Motor neuron (in vitro differentiated cells): Measurements from ENCODE around the gene HMGB1. TPM values are rescaled to one million over a fixed set of nuclear protein-coding genes. Genes with fewer than 3 reads are reported as not detected.
A peak's percentile ranks its signal among the peaks of the same experiment; 100 is the strongest.
"Not testable (repeated sequence)": the region's sequence is repeated elsewhere in the genome, so short reads cannot be mapped to it uniquely, and the experiment has no call there.

Experiments used
- ATAC-seq, 8 experiments: fragments of 200-7000 bp; cut with Tn5 transposase; replicated peaks in 6 of 8; 2 replicates each; pipeline ENCODE4 v1.8.0; 2021; ENCODE audit warnings: mild to moderate bottlenecking in 8 of 8, moderate library complexity in 8 of 8
- H3K27ac ChIP-seq, 2 donors: fragments of 250-450 bp; sonication (Bioruptor Pico); 2 replicates each; pipeline ENCODE4 v1.9.0; 2021; ENCODE audit warnings: antibody characterized with exemption in 2 of 2, mild to moderate bottlenecking in 2 of 2, moderate library complexity in 1 of 2
- H3K4me1 ChIP-seq, 2 donors: fragments of 250-450 bp; sonication (Bioruptor Pico); replicated peaks in 1 of 2; 2 replicates each; pipeline ENCODE4 v1.6.1; 2021; ENCODE audit warnings: antibody characterized with exemption in 2 of 2, mild to moderate bottlenecking in 2 of 2, moderate library complexity in 1 of 2
- H3K4me3 ChIP-seq, 5 donors: fragments of 250-450 bp; sonication (Bioruptor Pico); 2 replicates each; pipeline ENCODE4 v1.9.0; 2021; ENCODE audit warnings: antibody characterized with exemption in 5 of 5, mild to moderate bottlenecking in 5 of 5, moderate library complexity in 4 of 5
- WGBS, 10 experiments: fragments of 450-650 bp; shearing (Covaris generic); methylation state at CpG; one replicate each; pipeline ENCODE4 v1.0.0; 2022; 5-methylcytosine and 5-hydroxymethylcytosine counted together
- in situ Hi-C, 9 experiments: fragments of 400-800 bp; cut with MboI; loops; one replicate each; pipeline ENCODE4 v1.15.0; 2021; ENCODE audit warnings: low sequenced_read_pairs in 9 of 9, low pct_unique_long_range_greater_than_20kb in 2 of 9; ENCODE audit not compliant: unreplicated experiment in 9 of 9
- total RNA-seq, 8 experiments: library from RNA; unstranded; fragments of 300-600 nt; gene quantifications; 2 replicates each; pipeline versions ENCODE4 v1.2.3 to v1.2.4, GENCODE V29; 2022

HMGB1 gene
- total RNA-seq, 8 experiments from 2014 or later = 258 to 721 (median 367) TPM

DNA sequence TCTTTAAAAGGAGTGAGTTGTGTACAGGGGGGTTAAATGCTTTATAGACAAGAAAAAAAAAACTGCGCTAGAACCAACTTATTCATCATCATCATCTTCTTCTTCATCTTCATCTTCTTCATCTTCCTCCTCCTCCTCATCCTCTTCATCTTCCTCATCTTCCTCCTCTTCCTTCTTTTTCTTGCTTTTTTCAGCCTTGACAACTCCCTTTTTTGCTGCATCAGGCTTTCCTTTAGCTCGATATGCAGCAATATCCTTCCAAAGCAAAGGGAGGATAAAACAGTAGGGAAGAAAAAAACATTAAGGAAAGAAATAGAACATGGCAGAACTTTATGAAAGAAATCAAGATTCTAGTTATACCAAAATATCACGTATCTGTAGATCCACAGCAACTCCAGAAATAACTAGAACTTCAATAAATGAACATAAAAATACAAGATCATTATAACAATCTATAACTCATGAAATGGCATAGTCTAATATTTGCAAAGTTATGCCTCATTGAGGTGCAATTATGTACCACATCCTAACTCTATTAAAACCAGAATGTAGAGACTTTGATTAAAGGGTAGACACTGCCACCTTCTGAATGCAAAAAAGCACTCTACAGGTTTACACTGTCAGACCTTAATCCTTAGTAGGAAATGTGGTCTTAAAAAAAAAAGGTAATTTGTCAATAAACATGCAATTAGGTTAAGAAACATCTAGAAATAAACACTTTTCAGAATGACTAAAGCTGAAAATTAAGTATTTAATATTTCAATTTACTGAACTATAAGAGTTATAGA is 4.3 kb downstream of the HMGB1 start:
- in situ Hi-C loops = loop anchor here in 3 of 9 experiments (25.0 kb wide), 1 partner anchor 324 kb away; no protein-coding TSS in a partner anchor
- 40 to 100% (median 96%) methylated on average over 1 to 2 of the region's 3 CpGs; no CpG with 5 or more reads in 4 of the 10 experiments for WGBS, 10 experiments
- peaks cover 8 to 21% of the 10 kb centered on the region in 2 donors for H3K4me1 ChIP-seq
- not testable (repeated sequence) for ATAC-seq, H3K27ac ChIP-seq, H3K4me3 ChIP-seq

DNA sequence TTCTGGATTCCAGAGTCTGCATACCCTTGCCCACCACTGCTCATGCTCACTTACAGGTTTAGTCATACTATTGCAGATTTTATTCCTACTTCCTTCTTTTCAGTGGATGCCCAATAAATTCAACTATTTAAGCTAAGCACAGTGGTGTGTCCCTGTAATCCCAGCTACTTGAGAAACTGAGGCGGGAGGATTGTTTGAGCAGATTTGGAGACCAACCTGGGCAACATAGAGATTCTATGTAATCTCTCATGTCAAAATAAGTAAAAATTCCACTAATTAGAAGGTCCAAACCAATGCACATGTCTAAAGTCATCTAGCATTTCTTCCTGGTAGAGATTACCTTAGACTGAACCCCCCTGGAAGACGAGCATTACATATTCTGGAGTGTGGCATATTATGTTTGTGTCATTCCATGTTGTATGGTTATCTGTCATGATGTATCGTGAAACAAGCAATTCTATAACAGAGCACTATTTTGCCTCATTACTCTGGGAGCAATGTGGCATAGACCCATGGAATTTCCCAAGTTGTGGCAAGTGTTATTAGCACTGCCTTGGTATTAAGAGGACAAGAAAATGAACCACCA is 8.3 kb downstream of the HMGB1 start:
- Histone ChIP-seq H3K4me3 (no peak overlapping the region), H3K27ac (no peak overlapping the region), H3K4me1 (peaks cover 2 to 11% of the 10 kb centered on the region in 2 donors)
- WGBS, 10 experiments = 0 to 100% (median 94%) methylated on average over 1 to 3 of the region's 3 CpGs; no CpG with 5 or more reads in 1 of the 10 experiments
- in situ Hi-C loops = loop anchor here in 3 of 9 experiments (25.0 kb wide), 1 partner anchor 320 kb away; no protein-coding TSS in a partner anchor
- no peak for ATAC-seq

DNA sequence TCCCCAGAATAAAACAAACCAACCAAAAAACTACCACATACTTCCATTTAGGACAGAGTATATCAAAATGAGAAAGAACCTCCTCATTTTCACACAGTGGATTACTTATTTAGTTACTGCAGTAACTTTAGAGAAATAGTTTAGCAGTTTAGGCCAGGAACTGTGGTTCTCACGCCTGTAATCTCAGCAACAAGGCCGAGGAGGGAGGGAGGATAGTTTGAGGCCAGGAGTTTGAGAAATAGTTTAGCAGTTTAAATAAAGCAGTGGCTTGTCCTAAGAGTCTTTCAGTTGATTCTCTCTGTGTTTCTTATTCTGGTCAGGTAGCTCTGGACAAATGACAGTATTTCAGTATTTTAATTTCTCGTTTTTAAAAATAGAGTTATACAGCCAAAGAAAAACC is 9.4 kb downstream of the HMGB1 start:
- no peaks in the 10 kb centered on the region for H3K4me1 ChIP-seq
- WGBS, 10 experiments = 23 to 100% (median 80%) methylated on average over 1 to 3 of the region's 3 CpGs; no CpG with 5 or more reads in 3 of the 10 experiments
- no peak for ATAC-seq
- H3K27ac ChIP-seq = no peak overlapping the region
- no peak overlapping the region for H3K4me3 ChIP-seq
- in situ Hi-C loops = loop anchor here in 3 of 9 experiments (25.0 kb wide), 1 partner anchor 319 kb away; no protein-coding TSS in a partner anchor

DNA sequence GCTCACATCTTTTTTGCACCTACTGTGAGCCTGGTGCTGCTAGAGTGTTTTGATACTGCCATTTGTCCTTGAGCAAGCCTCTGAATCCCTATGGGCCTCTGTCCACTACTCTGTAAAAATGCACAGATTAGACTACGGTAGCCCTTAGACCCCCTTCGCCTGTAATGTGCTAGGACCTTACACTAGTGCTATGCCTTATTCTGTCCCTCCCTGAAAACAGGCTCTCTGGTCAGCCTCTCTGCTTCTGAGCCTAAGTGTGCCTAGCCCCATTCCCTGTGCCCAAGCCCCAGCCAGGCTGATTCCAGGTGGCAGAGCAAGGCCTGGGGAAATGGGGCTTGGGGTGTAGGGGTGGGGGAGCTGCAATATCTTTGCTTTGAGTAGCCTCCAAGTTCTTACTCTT is 10.7 kb downstream of the HMGB1 start:
- in situ Hi-C loops = loop anchor here in 3 of 9 experiments (25.0 kb wide), 1 partner anchor 318 kb away; no protein-coding TSS in a partner anchor
- Histone ChIP-seq H3K4me1 (no peaks in the 10 kb centered on the region), H3K4me3 (no peak overlapping the region), H3K27ac (no peak overlapping the region)
- 79 to 92% (median 80%) methylated on average over 1 to 2 of the region's 2 CpGs; no CpG with 5 or more reads in 7 of the 10 experiments for WGBS, 10 experiments
- ATAC-seq = peak in 1 of 8 experiments; percentile 42

DNA sequence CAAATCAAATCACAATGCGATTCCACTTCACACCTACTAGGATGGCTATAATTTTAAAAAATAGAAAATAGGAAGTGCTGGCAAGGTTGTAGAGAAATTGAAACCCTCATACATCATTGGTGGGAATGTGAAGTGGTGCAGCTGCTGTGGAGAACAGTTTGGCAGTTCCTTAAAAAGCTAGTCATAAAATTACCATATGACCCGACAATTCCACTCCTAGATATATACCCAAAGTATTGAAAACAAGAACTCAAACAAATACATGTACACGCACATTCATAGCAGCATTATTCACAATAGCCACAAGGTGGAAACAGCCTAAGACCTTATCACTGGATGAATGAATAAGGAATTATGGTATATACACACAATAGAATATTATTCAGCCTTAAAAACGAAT is 12.0 kb downstream of the HMGB1 start:
- H3K27ac ChIP-seq = no peak overlapping the region
- ATAC-seq = peak in 1 of 8 experiments; percentile 29
- in situ Hi-C loops = loop anchor here in 3 of 9 experiments (25.0 kb wide), 1 partner anchor 316 kb away; no protein-coding TSS in a partner anchor
- WGBS, 10 experiments = 61 to 80% (median 75%) methylated on average over 2 to 4 of the region's 4 CpGs; no CpG with 5 or more reads in 3 of the 10 experiments
- H3K4me1 ChIP-seq = no peaks in the 10 kb centered on the region
- H3K4me3 ChIP-seq = no peak overlapping the region

DNA sequence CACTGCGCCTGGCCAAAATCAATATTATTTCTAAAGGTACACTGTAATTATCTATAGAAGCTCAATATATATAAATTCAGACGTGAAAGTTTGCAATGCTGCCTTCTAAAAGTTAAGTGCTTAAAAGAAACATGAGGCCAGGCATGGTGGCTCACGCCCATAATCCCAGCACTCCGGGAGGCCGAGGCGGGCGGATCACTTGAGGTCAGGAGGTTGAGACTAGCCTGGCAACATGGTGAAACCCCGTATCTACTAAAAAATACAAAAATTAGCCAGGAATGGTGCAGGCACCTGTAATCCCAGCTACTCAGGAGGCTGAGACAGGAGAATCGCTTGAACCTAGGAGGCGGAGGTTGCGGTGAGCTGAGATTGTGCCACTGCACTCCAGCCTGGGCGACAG is 14.3 kb downstream of the HMGB1 start:
- not testable (repeated sequence) for ATAC-seq, H3K4me1 ChIP-seq, H3K27ac ChIP-seq, H3K4me3 ChIP-seq
- in situ Hi-C loops = loop anchor here in 3 of 9 experiments (25.0 kb wide), 1 partner anchor 314 kb away; no protein-coding TSS in a partner anchor
- WGBS, 10 experiments = 80 to 100% (median 92%) methylated on average over 1 to 9 of the region's 12 CpGs; no CpG with 5 or more reads in 1 of the 10 experiments

DNA sequence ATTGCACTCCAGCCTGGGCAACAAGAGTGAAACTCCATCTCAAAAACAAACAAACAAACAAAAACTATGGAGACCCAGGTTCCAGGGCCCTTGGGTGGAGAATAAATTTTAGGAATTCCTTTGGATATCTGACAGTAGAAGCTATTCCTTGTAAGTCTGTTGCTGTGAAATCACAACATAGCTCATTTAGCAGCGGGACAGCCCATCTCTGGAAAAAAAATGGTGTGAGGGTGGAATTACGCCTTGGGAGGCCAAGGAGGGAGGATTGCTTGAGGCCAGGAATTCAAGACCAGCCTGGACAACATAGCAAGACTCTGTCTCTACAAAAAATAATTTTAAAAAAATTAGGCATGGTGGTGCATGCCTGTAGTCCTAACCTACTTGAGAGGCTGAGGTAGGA is 15.7 kb downstream of the HMGB1 start:
- WGBS, 10 experiments = 80 to 100% (median 92%) methylated on average over 1 to 2 of the region's 2 CpGs; no CpG with 5 or more reads in 3 of the 10 experiments
- no peak overlapping the region for H3K27ac ChIP-seq
- ATAC-seq = no peak
- H3K4me1 ChIP-seq = peaks cover 9 to 11% of the 10 kb centered on the region in 2 donors
- in situ Hi-C loops = loop anchor here in 3 of 9 experiments (25.0 kb wide), 1 partner anchor 313 kb away; no protein-coding TSS in a partner anchor
- H3K4me3 ChIP-seq = no peak overlapping the region

DNA sequence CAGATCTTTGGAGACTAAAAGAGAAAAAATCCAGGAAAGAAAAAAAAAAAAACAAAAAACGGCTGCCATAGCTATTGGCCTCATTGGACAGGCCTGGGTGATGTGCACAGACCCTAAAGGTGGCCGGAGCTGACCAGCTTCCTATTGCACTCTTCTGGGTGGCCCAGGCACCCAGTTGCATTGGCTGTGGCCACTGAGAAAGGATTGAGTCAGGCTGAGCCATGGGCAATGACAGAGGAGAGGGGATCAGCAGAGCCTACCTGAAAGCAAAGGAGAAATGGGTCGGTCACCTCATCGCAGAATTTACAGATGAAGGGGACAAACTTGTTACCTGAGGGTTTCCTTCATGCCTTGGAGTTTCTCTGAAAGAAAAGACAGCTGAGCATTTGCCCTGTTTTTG is 17.3 kb downstream of the HMGB1 start:
- peaks cover 11 to 14% of the 10 kb centered on the region in 2 donors for H3K4me1 ChIP-seq
- ATAC-seq = no peak
- in situ Hi-C loops = loop anchor here in 4 of 9 experiments (25.0 kb wide), 1 partner anchor 311 kb away; no protein-coding TSS in a partner anchor
- H3K27ac ChIP-seq = no peak overlapping the region
- H3K4me3 ChIP-seq = no peak overlapping the region
- WGBS, 10 experiments = 60 to 100% (median 93%) methylated on average over 1 to 4 of the region's 4 CpGs; no CpG with 5 or more reads in 2 of the 10 experiments

DNA sequence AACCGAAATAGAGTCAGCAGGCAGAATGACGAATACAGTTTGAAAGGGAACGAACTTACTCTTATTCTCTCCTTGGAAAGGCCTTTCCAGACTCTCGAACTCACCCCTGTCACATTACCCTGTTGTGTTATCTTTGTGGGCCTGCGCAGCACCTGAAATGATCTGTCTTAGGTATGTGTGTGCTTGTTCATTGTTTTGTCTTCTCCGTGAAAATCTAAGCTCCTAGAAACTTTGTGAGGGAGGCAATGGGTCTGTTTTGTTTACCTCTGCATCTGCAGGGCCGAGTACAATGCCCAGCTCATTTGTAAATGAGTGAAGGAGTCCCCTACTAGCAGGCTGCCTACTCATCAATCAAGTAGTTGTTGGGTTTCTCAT is 19.6 kb downstream of the HMGB1 start:
- Histone ChIP-seq H3K27ac (peak overlapping the region in 1 of 2 donors; percentile 45), H3K4me3 (peak overlapping the region; percentile 5 to 24 (median 15)), H3K4me1 (peaks cover 14 to 21% of the 10 kb centered on the region in 2 donors)
- WGBS, 10 experiments = 3 to 58% (median 26%) methylated on average over 2 to 7 of the region's 7 CpGs; no CpG with 5 or more reads in 2 of the 10 experiments
- in situ Hi-C loops = loop anchor here in 4 of 9 experiments (25.0 kb wide), 1 partner anchor 309 kb away; no protein-coding TSS in a partner anchor
- peak in 2 of 8 experiments; percentile 51 to 55 for ATAC-seq

DNA sequence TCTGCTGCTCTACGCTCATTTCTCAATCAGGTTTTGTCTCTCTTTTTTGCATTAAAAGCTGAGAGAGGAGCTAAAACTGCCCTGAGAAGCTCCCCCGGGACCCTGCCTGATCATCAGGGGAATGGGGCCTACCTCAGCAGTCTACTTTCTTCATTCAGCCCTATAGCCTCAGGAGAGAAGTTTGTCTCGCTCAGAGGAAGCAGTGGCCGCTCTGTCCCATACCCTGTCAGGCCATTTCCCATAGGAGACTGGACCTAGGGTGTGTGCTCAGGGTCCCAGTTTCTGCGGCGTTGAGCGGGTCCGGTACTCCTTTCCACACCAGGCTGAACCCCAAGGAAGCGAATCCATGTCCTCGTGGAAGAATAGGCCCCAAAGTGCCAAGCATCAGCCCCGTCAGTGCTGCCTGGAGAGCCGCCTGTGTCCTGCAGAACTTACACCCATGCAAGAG is 21.8 kb downstream of the HMGB1 start:
- Histone ChIP-seq H3K27ac (no peak overlapping the region), H3K4me3 (no peak overlapping the region), H3K4me1 (peaks cover 14 to 21% of the 10 kb centered on the region in 2 donors)
- ATAC-seq = no peak
- in situ Hi-C loops = loop anchor here in 4 of 9 experiments (25.0 kb wide), 1 partner anchor 307 kb away; no protein-coding TSS in a partner anchor
- WGBS, 10 experiments = 80 to 100% (median 100%) methylated on average over 1 to 9 of the region's 12 CpGs; no CpG with 5 or more reads in 1 of the 10 experiments

DNA sequence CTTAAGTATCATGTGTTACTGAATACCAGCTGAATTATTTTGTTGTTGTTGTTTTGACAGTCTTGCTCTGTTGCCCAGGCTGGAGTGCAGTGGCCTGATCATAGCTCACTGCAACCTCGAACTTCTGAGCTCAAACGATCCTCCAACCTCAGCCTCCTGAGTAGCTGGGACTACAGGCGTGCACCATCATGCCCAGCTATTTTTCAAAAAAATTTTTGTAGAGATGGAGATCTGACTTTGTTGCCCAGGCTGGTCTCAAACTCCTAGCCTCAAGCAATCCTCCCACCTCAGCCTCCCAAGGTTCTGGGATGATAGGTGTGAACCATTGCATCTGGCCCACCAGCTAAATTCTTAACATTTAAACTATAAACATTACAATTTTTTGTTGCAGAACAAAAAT is 22.2 kb downstream of the HMGB1 start:
- not testable (repeated sequence) for H3K4me3 ChIP-seq, ATAC-seq, H3K27ac ChIP-seq
- in situ Hi-C loops = loop anchor here in 4 of 9 experiments (25.0 kb wide), 1 partner anchor 306 kb away; no protein-coding TSS in a partner anchor
- WGBS, 10 experiments = 73 to 100% (median 89%) methylated on average over 1 to 3 of the region's 3 CpGs; no CpG with 5 or more reads in 3 of the 10 experiments
- peaks cover 14 to 21% of the 10 kb centered on the region in 2 donors for H3K4me1 ChIP-seq

DNA sequence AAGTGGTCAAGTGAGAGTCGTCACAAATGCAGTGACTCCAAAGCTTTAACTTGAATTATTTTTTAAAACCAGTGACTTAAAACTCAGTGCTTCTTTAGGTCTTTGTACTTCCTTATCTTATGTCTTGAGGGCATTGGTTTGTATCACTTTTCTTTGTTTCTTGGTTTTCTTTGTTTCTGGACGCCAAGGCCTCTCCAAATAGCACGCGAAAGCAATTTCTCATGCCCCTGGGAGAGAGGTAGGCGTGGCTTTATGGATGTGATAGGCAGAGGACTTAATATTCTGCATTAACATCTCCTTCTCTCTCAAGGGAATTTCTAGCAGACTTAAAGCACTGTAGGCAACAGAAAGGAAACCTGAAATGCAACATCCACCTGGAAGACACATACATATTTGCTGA is 22.8 kb downstream of the HMGB1 start:
- no peak overlapping the region for H3K4me3 ChIP-seq
- in situ Hi-C loops = loop anchor here in 4 of 9 experiments (25.0 kb wide), 1 partner anchor 306 kb away; no protein-coding TSS in a partner anchor
- no peak overlapping the region for H3K27ac ChIP-seq
- ATAC-seq = no peak
- peaks cover 14 to 21% of the 10 kb centered on the region in 2 donors for H3K4me1 ChIP-seq
- WGBS, 10 experiments = 57 to 87% (median 71%) methylated on average over 1 to 5 of the region's 5 CpGs; no CpG with 5 or more reads in 4 of the 10 experiments
